Progenitor cell of endocrine pancreas (in vitro differentiated cells): ENCODE data around the gene DPCD. TPM values are rescaled to one million over a fixed set of nuclear protein-coding genes. Genes with fewer than 3 reads are reported as not detected.
"Not testable (repeated sequence)": the region's sequence is repeated elsewhere in the genome, so short reads cannot be mapped to it uniquely, and the experiment has no call there.

Experiments used
- DNase-seq: peaks from one replicate; pipeline ENCODE4 v3.0.0; 2021; ENCODE audit warnings: low spot score; ENCODE audit not compliant: unreplicated experiment
- H3K27ac Mint-ChIP-seq: 2 replicates; pipeline ENCODE4 v1.8.0; 2021; ENCODE audit warnings: mild to moderate bottlenecking, moderate library complexity, mixed read lengths
- H3K27me3 Mint-ChIP-seq: 2 replicates; pipeline ENCODE4 v1.8.0; 2021; ENCODE audit warnings: mixed read lengths
- H3K36me3 Mint-ChIP-seq: 2 replicates; pipeline ENCODE4 v1.8.0; 2022; ENCODE audit warnings: mixed read lengths; ENCODE audit not compliant: insufficient read depth
- H3K4me1 Mint-ChIP-seq: 2 replicates; pipeline ENCODE4 v1.8.0; 2021; ENCODE audit warnings: low read depth, mixed read lengths
- H3K4me3 Mint-ChIP-seq: 2 replicates; pipeline ENCODE4 v1.8.0; 2021; ENCODE audit warnings: low read depth, mild to moderate bottlenecking, moderate library complexity, mixed read lengths
- H3K9me3 Mint-ChIP-seq: 2 replicates; pipeline ENCODE4 v1.8.0; 2021; ENCODE audit warnings: low read depth, mixed read lengths
- total RNA-seq: library from RNA; stranded (reverse); gene quantifications from 2 replicates; pipeline ENCODE4 v1.2.1, GENCODE V29; 2021
- TF ChIP-seq, protein P1 (sequence below): fragments of 200-600 bp; sonication (generic); IDR thresholded peaks from one replicate; pipeline ENCODE4 v1.5.0; 2021; ENCODE audit warnings: antibody characterized with exemption, mild to moderate bottlenecking; ENCODE audit not compliant: unreplicated experiment

The DPCD gene
- total RNA-seq, 1 donor from 2014 or later, result 27.4 TPM

DNA sequence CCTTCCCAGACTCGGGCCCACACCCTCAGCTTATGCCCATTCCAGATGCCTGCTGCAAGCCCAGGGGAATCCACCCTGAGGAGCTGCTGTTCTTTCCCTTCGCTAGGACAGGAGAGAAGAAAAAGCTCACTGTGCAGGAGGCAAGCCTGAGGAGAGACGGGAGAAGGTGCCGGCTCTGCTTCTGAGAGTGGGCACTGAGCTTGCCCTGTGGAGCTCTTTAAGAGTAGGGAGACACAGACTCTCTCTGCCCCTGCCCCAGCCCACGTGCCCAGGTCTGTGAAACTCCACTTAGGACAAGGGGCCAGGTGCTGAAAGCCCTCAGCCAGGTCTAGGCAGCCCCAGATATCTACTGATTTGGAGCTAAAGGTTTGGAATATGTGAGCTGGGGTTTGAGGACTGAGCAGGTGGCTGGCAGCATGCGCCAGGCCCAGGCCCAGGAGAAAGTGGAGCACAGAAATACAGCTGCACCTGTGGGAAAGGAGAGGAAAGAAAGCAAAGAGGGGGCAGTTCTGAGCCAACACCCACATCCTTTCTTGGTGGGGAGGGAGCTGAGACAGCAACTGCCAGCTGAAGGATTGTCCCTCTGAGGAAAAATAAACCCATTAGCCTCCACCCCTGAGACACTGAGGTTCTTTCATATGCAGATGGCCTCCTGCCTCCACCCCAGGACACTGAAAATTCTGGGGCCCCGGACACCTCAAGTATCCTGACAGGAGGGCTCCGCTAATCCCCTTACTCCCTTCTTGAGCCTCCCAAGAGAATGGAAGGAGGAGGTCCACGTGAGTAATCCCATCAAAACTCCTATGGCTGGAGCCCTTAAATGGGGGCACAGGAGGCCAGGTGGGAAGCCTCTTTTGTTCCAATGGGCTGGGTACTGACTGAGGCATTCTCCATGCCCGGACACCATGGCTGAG is 7.4 kb upstream of the DPCD start:
- Mint-ChIP-seq H3K36me3 (peaks cover 5% of the 10 kb centered on the region), H3K4me1 (no peaks in the 10 kb centered on the region), H3K27me3 (no peaks in the 10 kb centered on the region), H3K27ac (peak overlapping the region; percentile 84), H3K4me3 (no peak overlapping the region), H3K9me3 (no peaks in the 10 kb centered on the region)
- TF ChIP-seq, protein P1, sequence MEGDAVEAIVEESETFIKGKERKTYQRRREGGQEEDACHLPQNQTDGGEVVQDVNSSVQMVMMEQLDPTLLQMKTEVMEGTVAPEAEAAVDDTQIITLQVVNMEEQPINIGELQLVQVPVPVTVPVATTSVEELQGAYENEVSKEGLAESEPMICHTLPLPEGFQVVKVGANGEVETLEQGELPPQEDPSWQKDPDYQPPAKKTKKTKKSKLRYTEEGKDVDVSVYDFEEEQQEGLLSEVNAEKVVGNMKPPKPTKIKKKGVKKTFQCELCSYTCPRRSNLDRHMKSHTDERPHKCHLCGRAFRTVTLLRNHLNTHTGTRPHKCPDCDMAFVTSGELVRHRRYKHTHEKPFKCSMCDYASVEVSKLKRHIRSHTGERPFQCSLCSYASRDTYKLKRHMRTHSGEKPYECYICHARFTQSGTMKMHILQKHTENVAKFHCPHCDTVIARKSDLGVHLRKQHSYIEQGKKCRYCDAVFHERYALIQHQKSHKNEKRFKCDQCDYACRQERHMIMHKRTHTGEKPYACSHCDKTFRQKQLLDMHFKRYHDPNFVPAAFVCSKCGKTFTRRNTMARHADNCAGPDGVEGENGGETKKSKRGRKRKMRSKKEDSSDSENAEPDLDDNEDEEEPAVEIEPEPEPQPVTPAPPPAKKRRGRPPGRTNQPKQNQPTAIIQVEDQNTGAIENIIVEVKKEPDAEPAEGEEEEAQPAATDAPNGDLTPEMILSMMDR, result no peak
- no peak for DNase-seq

DNA sequence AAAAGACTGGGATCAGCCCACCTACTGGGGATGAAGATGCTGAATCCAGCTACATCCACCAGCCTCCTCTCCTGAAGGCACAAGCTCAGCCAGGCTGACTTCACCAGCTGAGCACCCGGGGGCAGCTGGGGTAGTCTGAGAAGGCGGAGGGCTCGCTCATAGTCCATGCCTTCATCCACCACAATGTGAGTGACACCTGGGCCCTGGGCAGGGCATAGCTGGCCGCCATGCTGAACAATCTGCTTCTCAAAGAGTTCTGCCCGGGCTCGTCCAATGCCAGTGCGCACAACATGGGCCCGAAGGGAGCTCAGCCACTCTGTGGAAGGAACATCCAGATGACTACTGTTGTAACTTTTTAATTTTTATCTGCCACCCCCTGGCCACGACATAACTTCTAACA is 2.3 kb upstream of the DPCD start:
- peaks cover 2% of the 10 kb centered on the region for H3K36me3 Mint-ChIP-seq
- no peaks in the 10 kb centered on the region for H3K27me3 Mint-ChIP-seq
- H3K27ac Mint-ChIP-seq, result no peak overlapping the region
- DNase-seq, result no peak
- no peak overlapping the region for H3K4me3 Mint-ChIP-seq
- H3K9me3 Mint-ChIP-seq, result no peaks in the 10 kb centered on the region
- TF ChIP-seq, protein P1, result no peak
- H3K4me1 Mint-ChIP-seq, result peaks cover 15% of the 10 kb centered on the region

DNA sequence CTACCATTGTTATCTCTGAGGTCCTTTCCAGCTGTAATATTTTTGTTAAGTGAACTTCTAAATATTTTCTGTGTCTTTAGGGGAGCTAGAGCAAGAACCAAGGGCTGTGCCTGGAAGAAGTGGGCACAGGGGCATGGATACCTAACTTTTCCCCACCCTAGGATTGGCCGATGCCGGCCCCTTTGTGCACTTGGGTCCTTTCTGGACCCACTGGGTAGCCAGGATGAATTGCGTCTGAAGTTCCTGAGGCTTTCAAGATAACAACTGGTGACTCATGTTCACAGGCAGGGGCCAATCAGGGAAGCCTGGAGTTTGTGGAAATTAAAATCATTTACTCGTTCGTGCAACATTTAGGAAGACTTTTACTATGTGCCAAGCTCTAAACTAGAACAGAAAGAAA is 758 bp downstream of the DPCD start:
- peaks cover 15% of the 10 kb centered on the region for H3K4me1 Mint-ChIP-seq
- no peaks in the 10 kb centered on the region for H3K27me3 Mint-ChIP-seq
- H3K4me3 Mint-ChIP-seq, result peak overlapping the region; percentile 93
- H3K36me3 Mint-ChIP-seq, result peaks cover 2% of the 10 kb centered on the region
- no peak for DNase-seq
- no peaks in the 10 kb centered on the region for H3K9me3 Mint-ChIP-seq
- no peak overlapping the region for H3K27ac Mint-ChIP-seq
- TF ChIP-seq, protein P1, result no peak

DNA sequence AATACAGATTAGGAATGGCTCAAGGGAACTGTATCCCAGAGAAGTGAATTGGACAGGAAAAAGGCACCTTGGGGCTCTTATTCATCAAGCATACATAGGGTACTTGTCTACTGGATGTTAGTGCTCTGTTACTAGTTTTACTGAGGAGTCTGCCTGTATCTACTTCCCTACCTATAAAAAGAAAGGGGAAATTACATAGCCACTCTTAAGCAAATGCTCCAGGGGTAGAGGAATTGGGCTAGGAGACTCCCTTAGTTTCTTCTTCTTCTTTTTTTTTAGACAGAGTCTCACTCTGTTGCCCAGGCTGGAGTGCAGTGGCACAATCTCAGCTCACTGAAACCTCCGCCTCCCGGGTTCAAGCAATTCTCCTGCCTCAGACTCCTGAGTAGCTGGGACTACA is 5.2 kb downstream of the DPCD start:
- not testable (repeated sequence) for H3K27ac Mint-ChIP-seq, H3K27me3 Mint-ChIP-seq, H3K9me3 Mint-ChIP-seq, DNase-seq, H3K4me3 Mint-ChIP-seq, H3K4me1 Mint-ChIP-seq, H3K36me3 Mint-ChIP-seq

DNA sequence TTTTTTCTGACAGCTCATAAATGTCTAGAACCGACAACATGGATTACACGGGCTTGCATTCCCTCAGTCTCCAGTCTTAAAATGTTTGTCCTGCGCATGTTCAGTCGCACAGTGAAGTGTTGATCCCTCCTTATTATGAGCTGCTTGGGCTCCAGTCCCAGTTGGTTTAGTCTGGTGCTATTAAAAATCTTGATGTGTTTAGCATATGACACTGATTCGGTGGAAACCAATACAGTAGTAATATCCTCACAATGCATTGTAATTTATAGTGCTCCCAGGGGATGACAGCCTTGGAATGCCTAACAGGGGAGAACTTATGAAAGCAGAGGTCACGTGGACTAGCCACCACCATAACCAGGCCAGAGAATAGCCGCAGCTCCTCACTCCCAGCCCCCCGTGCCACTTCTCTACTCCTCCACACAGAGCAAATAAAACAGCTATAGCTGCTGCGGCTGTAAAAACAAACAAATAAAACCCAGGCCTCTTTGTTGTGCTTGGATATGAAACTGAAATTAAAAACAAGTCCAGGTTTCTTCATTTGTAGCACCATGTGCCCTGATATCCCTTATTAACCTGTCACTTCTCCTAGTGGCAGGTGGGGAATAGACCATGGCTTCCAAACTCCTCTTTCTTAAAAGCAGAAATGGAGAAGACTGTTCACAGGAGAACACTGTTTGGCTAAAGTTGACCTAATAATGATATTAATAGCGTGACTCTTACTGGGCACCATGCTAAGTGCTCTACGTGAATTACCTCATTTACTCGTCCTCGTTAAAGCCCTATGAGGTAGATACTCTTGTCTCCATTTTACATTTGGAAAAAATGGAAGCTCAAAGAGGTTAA is 7.7 kb downstream of the DPCD start:
- Mint-ChIP-seq H3K27me3 (no peaks in the 10 kb centered on the region), H3K4me1 (no peaks in the 10 kb centered on the region), H3K4me3 (no peak overlapping the region), H3K9me3 (no peaks in the 10 kb centered on the region), H3K27ac (no peak overlapping the region), H3K36me3 (peaks cover 1% of the 10 kb centered on the region)
- DNase-seq, result no peak
- TF ChIP-seq, protein P1, result no peak
